H1 (cell line): ENCODE measurements around the gene LPO. TPM values are rescaled to one million over a fixed set of nuclear protein-coding genes. Genes with fewer than 3 reads are reported as not detected.

Source experiments
- CTCF ChIA-PET: fragments of 300-600 bp; sonication (Branson Sonifier 250); formaldehyde crosslinking; loops from one replicate; lab custom pipeline; 2021; ENCODE audit not compliant: partially characterized antibody; lab: Charles Lee
- POLR2A ChIA-PET: fragments of 300-600 bp; sonication (Branson Sonifier 250); formaldehyde crosslinking; loops from one replicate; lab custom pipeline; 2021; ENCODE audit warnings: inconsistent platforms; ENCODE audit not compliant: partially characterized antibody; lab: Charles Lee
- DNase-seq, 2 experiments: peaks; one replicate each; pipeline versions ENCODE4 v3.0.0 to v3.0.0-alpha.2; 2010 to 2022; ENCODE audit warnings: low spot score in 2 of 2, low read depth in 1 of 2, mixed read lengths in 1 of 2
- FAIRE-seq: peaks from 2 replicates; lab custom pipeline; 2011; peaks lifted over from hg19 to GRCh38; lab: Jason Lieb, UNC
- H2AFZ ChIP-seq: 2 replicates; pipeline ENCODE4 v1.8.1; 2012; ENCODE audit warnings: low read length, inconsistent platforms
- H2AK5ac ChIP-seq: 2 replicates; pipeline ENCODE4 v1.6.1; 2013; ENCODE audit warnings: low read depth, low read length
- H2BK120ac ChIP-seq: replicated peaks from 2 replicates; pipeline ENCODE3; 2013; ENCODE audit warnings: low read depth, low read length, inconsistent platforms
- H2BK12ac ChIP-seq: 2 replicates; pipeline ENCODE4 v1.6.1; 2013; ENCODE audit warnings: low read depth, low read length
- H2BK15ac ChIP-seq: 2 replicates; pipeline ENCODE4 v1.6.1; 2013; ENCODE audit warnings: low read length
- H2BK20ac ChIP-seq: 2 replicates; pipeline ENCODE4 v1.6.1; 2013; ENCODE audit warnings: low read length
- H2BK5ac ChIP-seq: 2 replicates; pipeline ENCODE4 v1.6.1; 2013; ENCODE audit warnings: low read depth, low read length
- H3K14ac ChIP-seq: 2 replicates; pipeline ENCODE4 v1.6.1; 2013; ENCODE audit warnings: inconsistent platforms; ENCODE audit not compliant: insufficient read length
- H3K18ac ChIP-seq: 2 replicates; pipeline ENCODE4 v1.6.1; 2013; ENCODE audit warnings: low read length; ENCODE audit errors: extremely low read depth
- H3K23ac ChIP-seq: 2 replicates; pipeline ENCODE4 v1.6.1; 2013; ENCODE audit warnings: inconsistent platforms; ENCODE audit not compliant: insufficient read length
- H3K23me2 ChIP-seq: 2 replicates; pipeline ENCODE4 v1.6.1; 2013; ENCODE audit warnings: low read depth, low read length
- H3K27ac ChIP-seq: 2 replicates; pipeline ENCODE4 v1.6.1; 2011; ENCODE audit warnings: low read depth, low read length, inconsistent platforms
- H3K27me3 ChIP-seq, 4 experiments: replicated peaks in 1 of 4; 1 replicate in 1 of 4; 2 replicates in 3 of 4; pipeline versions ENCODE4 v1.6.1 to v1.8.1; 2011 to 2013; ENCODE audit warnings: low read length in 3 of 4, mild to moderate bottlenecking in 3 of 4, inconsistent platforms in 2 of 4, mixed read lengths in 2 of 4, moderate library complexity in 1 of 4; ENCODE audit not compliant: control insufficient read depth in 3 of 4, insufficient read depth in 3 of 4; ENCODE audit errors: extremely low read depth in 1 of 4
- H3K36me3 ChIP-seq, 4 experiments: 2 replicates each; pipeline versions ENCODE4 v1.6.1 to v1.8.1; 2011 to 2013; ENCODE audit warnings: mild to moderate bottlenecking in 4 of 4, low read length in 3 of 4, moderate library complexity in 2 of 4, control low read depth in 1 of 4, inconsistent platforms in 1 of 4; ENCODE audit not compliant: insufficient read depth in 4 of 4, control insufficient read depth in 2 of 4
- H3K4ac ChIP-seq: replicated peaks from 2 replicates; pipeline ENCODE3; 2013; ENCODE audit warnings: low read length, low read depth, mixed read lengths, inconsistent platforms; ENCODE audit not compliant: insufficient read length
- H3K4me1 ChIP-seq, 4 experiments: replicated peaks in 1 of 4; 1 replicate in 1 of 4; 2 replicates in 3 of 4; pipeline versions ENCODE4 v1.6.1 to v1.8.1; 2011 to 2013; ENCODE audit warnings: low read length in 3 of 4, inconsistent platforms in 2 of 4, mixed read lengths in 1 of 4; ENCODE audit not compliant: insufficient read depth in 4 of 4, control insufficient read depth in 3 of 4
- H3K4me2 ChIP-seq, 2 experiments: 2 replicates each; pipeline versions ENCODE4 v1.6.1 to v1.8.1; 2011 to 2013; ENCODE audit warnings: low read depth in 2 of 2, low read length in 2 of 2, control low read depth in 1 of 2, inconsistent platforms in 1 of 2, mild to moderate bottlenecking in 1 of 2; ENCODE audit not compliant: insufficient read depth in 1 of 2
- H3K4me3 ChIP-seq, 4 experiments: fragments of 200-600, 300-600 bp in 1 of 4; sonication (generic), shearing (Covaris generic), sonication (Bioruptor Twin) in 1 of 4; 2 replicates each; pipeline versions ENCODE4 v1.5.1 to v1.8.1; 2011 to 2016; ENCODE audit warnings: low read length in 4 of 4, low read depth in 3 of 4, control low read depth in 2 of 4, inconsistent platforms in 2 of 4, mild to moderate bottlenecking in 2 of 4, mixed read lengths in 1 of 4, moderate library complexity in 1 of 4; ENCODE audit not compliant: insufficient read depth in 2 of 4; ENCODE audit errors: extremely low read depth in 1 of 4
- H3K56ac ChIP-seq: replicated peaks from 2 replicates; pipeline ENCODE3; 2013; ENCODE audit warnings: low read depth, mild to moderate bottlenecking, mixed read lengths, low read length, inconsistent platforms; ENCODE audit not compliant: insufficient read length
- H3K79me1 ChIP-seq: 2 replicates; pipeline ENCODE4 v1.6.1; 2013; ENCODE audit warnings: low read depth, low read length, control low read depth
- H3K79me2 ChIP-seq, 2 experiments: 2 replicates each; pipeline versions ENCODE4 v1.6.1 to v1.8.1; 2012 to 2013; ENCODE audit warnings: low read length in 2 of 2, mild to moderate bottlenecking in 2 of 2, inconsistent platforms in 1 of 2; ENCODE audit not compliant: insufficient read depth in 2 of 2, control insufficient read depth in 1 of 2
- H3K9ac ChIP-seq, 4 experiments: replicated peaks in 1 of 4; 1 replicate in 1 of 4; 2 replicates in 3 of 4; pipeline versions ENCODE4 v1.6.1 to v1.8.1; 2011 to 2013; ENCODE audit warnings: low read depth in 3 of 4, low read length in 3 of 4, control low read depth in 2 of 4, mild to moderate bottlenecking in 2 of 4, moderate library complexity in 2 of 4, inconsistent platforms in 1 of 4; ENCODE audit errors: extremely low read depth in 1 of 4
- H3K9me3 ChIP-seq, 2 experiments: 2 replicates each; pipeline versions ENCODE4 v1.6.1 to v1.8.1; 2012 to 2013; ENCODE audit warnings: mild to moderate bottlenecking in 2 of 2, moderate library complexity in 2 of 2, control low read depth in 1 of 2, inconsistent platforms in 1 of 2, low read depth in 1 of 2, low read length in 1 of 2, mixed read lengths in 1 of 2; ENCODE audit not compliant: insufficient read depth in 2 of 2
- H4K20me1 ChIP-seq, 2 experiments: replicated peaks in 1 of 2; 2 replicates each; pipeline versions ENCODE3 to v1.8.1; 2011 to 2013; ENCODE audit warnings: inconsistent platforms in 2 of 2, low read length in 2 of 2, mild to moderate bottlenecking in 1 of 2; ENCODE audit not compliant: insufficient read depth in 2 of 2, control insufficient read depth in 1 of 2
- H4K5ac ChIP-seq: 2 replicates; pipeline ENCODE4 v1.6.1; 2013; ENCODE audit warnings: low read length, low read depth, mixed read lengths, inconsistent platforms; ENCODE audit not compliant: insufficient read length
- H4K8ac ChIP-seq: 2 replicates; pipeline ENCODE4 v1.8.0; 2013; ENCODE audit warnings: mild to moderate bottlenecking, moderate library complexity, low read length, inconsistent platforms; ENCODE audit not compliant: insufficient read depth; ENCODE audit errors: extremely low read depth
- H4K91ac ChIP-seq: replicated peaks from 2 replicates; pipeline ENCODE3; 2013; ENCODE audit warnings: low read length, mixed read lengths, inconsistent platforms; ENCODE audit not compliant: insufficient read length
- BACH1 ChIP-seq: IDR thresholded peaks from 2 replicates; pipeline ENCODE4 v1.6.1; 2012; ENCODE audit warnings: low read length, improper control_type of control experiment
- CHD1 ChIP-seq: IDR thresholded peaks from 2 replicates; pipeline ENCODE4 v1.6.1; 2012; ENCODE audit warnings: low read depth, low read length, improper control_type of control experiment
- SP1 ChIP-seq: IDR thresholded peaks from 2 replicates; pipeline ENCODE4 v1.6.1; 2011; ENCODE audit warnings: low read depth, low read length
- TEAD4 ChIP-seq: IDR thresholded peaks from 2 replicates; pipeline ENCODE4 v1.6.1; 2012; ENCODE audit warnings: low read depth, low read length, inconsistent platforms, mixed read lengths
- WGBS, 2 experiments: shearing (Covaris generic) in 1 of 2; methylation state at CpG; one replicate each; pipeline versions ENCODE4 v1.1.6 to v1.1.7; 2013 to 2015; ENCODE audit warnings: low lambda C conversion rate in 2 of 2, mixed read lengths in 2 of 2, inconsistent platforms in 1 of 2, low coverage in 1 of 2, missing lambda C conversion rate in 1 of 2; ENCODE audit not compliant: insufficient replicate concordance in 2 of 2, insufficient coverage in 1 of 2, insufficient read length in 1 of 2; ENCODE audit errors: extremely low coverage in 1 of 2, missing lambda C conversion rate in 1 of 2; 5-methylcytosine and 5-hydroxymethylcytosine counted together
- polyA plus RNA-seq, 7 experiments: library from polyadenylated mRNA; depleted of rRNA in 3 of 7; stranded (reverse) in 5 of 7; unstranded in 2 of 7; fragments of >200 nt in 5 of 7; fragments of 200-250 nt in 2 of 7; gene quantifications; 1 replicate in 5 of 7; 2 replicates in 1 of 7; 4 replicates in 1 of 7; pipeline versions ENCODE4 v1.2.1 to v1.2.3, GENCODE V29; 2011 to 2013; ENCODE audit warnings: missing spikeins in 2 of 7, mixed read lengths in 2 of 7
- total RNA-seq: library from RNA; stranded (reverse); fragmentation: NEBNext Ultra II Directional; extraction: Animal tissue kit (Norgen Biotek cat#: 25700); gene quantifications from 2 replicates; pipeline ENCODE4 v1.2.1, GENCODE V29; 2021

Gene LPO
- total and polyA plus RNA-seq, 2 of the 8 experiments (the other 6 are each of a cell fraction or from before 2014, with no cell fraction given): 0.38 to 0.52 TPM

DNA sequence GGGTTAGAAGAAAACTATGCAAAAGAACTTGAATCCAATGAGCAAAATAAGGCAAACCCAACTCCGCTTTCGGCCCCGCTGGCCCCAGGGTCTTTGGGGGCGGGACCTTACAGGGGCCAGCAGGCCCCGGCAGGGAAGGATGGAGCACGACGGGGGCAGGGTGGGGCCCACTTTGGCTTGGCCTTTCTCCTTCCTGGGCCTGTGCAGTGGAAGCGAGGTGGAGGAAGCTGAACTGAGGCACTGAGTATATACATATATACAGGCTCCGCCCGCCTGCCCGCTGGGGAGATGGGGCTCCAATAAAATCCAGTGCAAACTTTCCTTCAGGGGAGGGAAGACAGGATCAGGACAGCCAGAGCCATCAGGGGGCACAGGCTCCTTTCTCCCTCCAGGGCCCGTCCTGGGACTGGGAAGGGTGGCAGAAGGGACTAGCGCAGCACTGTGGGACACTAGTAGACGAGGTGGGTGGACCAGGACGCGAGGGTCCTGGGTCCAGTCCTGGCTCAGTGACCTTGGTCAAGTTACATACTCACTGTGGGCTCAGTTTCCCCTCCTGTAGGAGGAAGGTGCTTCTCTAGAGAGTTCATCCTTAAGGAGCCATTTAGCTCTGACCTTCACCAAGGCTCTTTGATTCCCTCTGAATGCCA lies 63.2 kb downstream of the LPO start:
- peaks cover 0 to 5% (median 4%) of the 10 kb centered on the region in 4 experiments; a peak in 5 of 7 replicates for H3K4me1 ChIP-seq
- no peak overlapping the region for H3K56ac ChIP-seq
- H2BK20ac ChIP-seq: no peak overlapping the region
- no peak overlapping the region for H2AK5ac ChIP-seq
- H2BK12ac ChIP-seq: no peak overlapping the region; the same call in 1 of the 2 replicates
- H2AFZ ChIP-seq: no peak overlapping the region
- no peak overlapping the region for H3K23ac ChIP-seq
- no peak for TF ChIP-seq SP1
- no peak for TF ChIP-seq BACH1
- TF ChIP-seq TEAD4: no peak
- no peak for TF ChIP-seq CHD1
- H3K27me3 ChIP-seq: no peaks in the 10 kb centered on the region
- no peak overlapping the region for H4K5ac ChIP-seq
- H3K36me3 ChIP-seq: 0 out of 8 replicates have a peak, but pooled peaks cover 0 to 2% (median 0%) of the 10 kb centered on the region in 4 experiments
- no peak overlapping the region; the same call in 1 of the 2 replicates for H4K8ac ChIP-seq
- POLR2A ChIA-PET: interaction anchor here (1.2 to 1.6 kb wide), 4 partner anchors 12 to 51 kb away, joined by 3 to 6 read pairs (median 6); partner anchors contain the start of genes SUPT4H1 and TSPOAP1
- H2BK5ac ChIP-seq: no peak overlapping the region
- no peak overlapping the region for H3K27ac ChIP-seq
- peak overlapping the region; percentile 96; the same call in 1 of the 2 replicates for H2BK15ac ChIP-seq
- H3K9me3 ChIP-seq: no peaks in the 10 kb centered on the region
- H3K4ac ChIP-seq: no peak overlapping the region
- 86% methylated on average over 14 of the region's 16 CpGs; no CpG with 5 or more reads in 1 of the 2 experiments for WGBS, 2 experiments
- no peak overlapping the region for H3K4me3 ChIP-seq
- H2BK120ac ChIP-seq: no peak overlapping the region
- DNase-seq (peak in 1 of 2 experiments; percentile 44), FAIRE-seq (no peak)
- H3K23me2 ChIP-seq: no peaks in the 10 kb centered on the region
- no peak overlapping the region for H3K18ac ChIP-seq
- H3K9ac ChIP-seq: no peak overlapping the region
- no peaks in the 10 kb centered on the region for H3K79me2 ChIP-seq
- CTCF ChIA-PET: interaction anchor here (1.1 to 9.4 kb wide), 8 partner anchors 10 to 147 kb away, joined by 3 to 172 read pairs (median 30); partner anchors contain the start of gene MPO
- no peaks in the 10 kb centered on the region for H4K20me1 ChIP-seq
- H3K4me2 ChIP-seq: no peak overlapping the region
- no peak overlapping the region for H4K91ac ChIP-seq
- no peaks in the 10 kb centered on the region for H3K79me1 ChIP-seq
- H3K14ac ChIP-seq: no peak overlapping the region
